H1 (cell line): ENCODE measurements around the gene ROR1. TPM values are rescaled to one million over a fixed set of nuclear protein-coding genes. Genes with fewer than 3 reads are reported as not detected.

Experiments
- CHD2 ChIP-seq: IDR thresholded peaks from 2 replicates; pipeline ENCODE4 v1.6.1; 2012; ENCODE audit warnings: low read length, improper control_type of control experiment
- EGR1 ChIP-seq: IDR thresholded peaks from 2 replicates; pipeline ENCODE4 v1.6.1; 2011; ENCODE audit warnings: low read depth, low read length, borderline replicate concordance
- HDAC2 ChIP-seq, 2 experiments: fragments of 300-600 bp in 1 of 2; sonication (generic) in 1 of 2; IDR thresholded peaks; 2 replicates each; pipeline ENCODE4 v1.6.1; 2011 to 2012; ENCODE audit warnings: low read depth in 2 of 2, low read length in 2 of 2, mild to moderate bottlenecking in 2 of 2, moderate library complexity in 2 of 2, borderline replicate concordance in 1 of 2, inconsistent platforms in 1 of 2
- JUN ChIP-seq: IDR thresholded peaks from 2 replicates; pipeline ENCODE4 v1.6.1; 2011; ENCODE audit warnings: low read depth, mild to moderate bottlenecking, improper control_type of control experiment, low read length
- MAFK ChIP-seq: IDR thresholded peaks from 2 replicates; pipeline ENCODE4 v1.6.1; 2012; ENCODE audit warnings: low read depth, mild to moderate bottlenecking, improper control_type of control experiment, low read length
- polyA plus RNA-seq, 7 experiments: library from polyadenylated mRNA; depleted of rRNA in 3 of 7; stranded (reverse) in 5 of 7; unstranded in 2 of 7; fragments of >200 nt in 5 of 7; fragments of 200-250 nt in 2 of 7; gene quantifications; 1 replicate in 5 of 7; 2 replicates in 1 of 7; 4 replicates in 1 of 7; pipeline versions ENCODE4 v1.2.1 to v1.2.3, GENCODE V29; 2011 to 2013; ENCODE audit warnings: missing spikeins in 2 of 7, mixed read lengths in 2 of 7
- total RNA-seq: library from RNA; stranded (reverse); fragmentation: NEBNext Ultra II Directional; extraction: Animal tissue kit (Norgen Biotek cat#: 25700); gene quantifications from 2 replicates; pipeline ENCODE4 v1.2.1, GENCODE V29; 2021
- TF ChIP-seq, protein P1 (sequence below): IDR thresholded peaks from 2 replicates; pipeline ENCODE4 v1.6.1; 2011; ENCODE audit warnings: low read depth, mild to moderate bottlenecking, low read length; ENCODE audit not compliant: insufficient read depth

ROR1 gene
- total and polyA plus RNA-seq, 2 of the 8 experiments (the other 6 are each of a cell fraction or from before 2014, with no cell fraction given) = 33.6 to 73.6 TPM

DNA sequence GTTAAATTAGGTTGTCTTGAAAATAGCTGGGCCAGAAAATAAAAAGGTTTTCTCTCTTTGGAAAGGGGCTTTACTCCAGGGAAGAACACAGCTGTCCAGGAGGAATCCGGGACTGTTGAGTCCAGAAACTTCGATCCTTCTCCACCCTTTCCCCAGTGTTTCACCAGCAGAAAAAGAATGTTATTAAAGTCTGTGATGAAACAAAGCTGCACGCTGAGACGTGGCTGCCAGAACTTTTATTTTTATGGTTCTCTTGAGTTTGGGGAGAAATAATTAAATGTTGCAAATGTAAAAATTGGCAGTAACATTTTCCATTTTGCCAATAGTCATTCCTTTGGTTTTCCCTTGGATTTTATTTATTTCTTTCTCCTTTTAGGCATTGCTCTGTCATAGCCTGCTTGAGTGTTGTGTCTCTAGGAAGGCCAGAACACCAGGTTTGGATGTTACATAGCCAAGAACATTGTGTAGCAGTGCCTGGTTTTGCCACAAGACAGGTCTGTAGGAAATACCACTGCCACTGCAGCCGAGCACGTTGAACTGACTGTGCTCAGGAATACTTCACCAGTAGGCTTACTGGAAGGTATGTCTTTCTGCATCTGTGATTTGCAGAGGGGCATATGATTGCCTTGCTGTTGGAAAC, 87.4 kb downstream of the ROR1 start (continued):
- no peak for TF ChIP-seq JUN
- TF ChIP-seq EGR1 = no peak
- TF ChIP-seq HDAC2 (IDR thresholded peaks at IDR 0.05; ENCODE audit: borderline replicate concordance in 1 of 2, low read depth in 2 of 2, low read length in 2 of 2) = no peak
- no peak for TF ChIP-seq MAFK
- no peak for TF ChIP-seq CHD2
- TF ChIP-seq, protein P1, sequence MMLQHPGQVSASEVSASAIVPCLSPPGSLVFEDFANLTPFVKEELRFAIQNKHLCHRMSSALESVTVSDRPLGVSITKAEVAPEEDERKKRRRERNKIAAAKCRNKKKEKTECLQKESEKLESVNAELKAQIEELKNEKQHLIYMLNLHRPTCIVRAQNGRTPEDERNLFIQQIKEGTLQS = no peak
